ENCODE measurements around the gene HIBADH. TPM values are rescaled to one million over a fixed set of nuclear protein-coding genes. Genes with fewer than 3 reads are reported as not detected.

Gene HIBADH
- total and polyA plus RNA-seq, 2 donors (not counting 3 experiments of a cell fraction or from before 2014, with no cell fraction given) = 22.6 to 30.5 TPM

GRCh38 chr7:27484451-27484850, 178.2 kb downstream of the HIBADH start:
- Histone ChIP-seq H3K36me3 (ENCODE audit: control insufficient read depth in 2 of 2, extremely low read depth in 1 of 2, insufficient read depth in 2 of 2, low read length in 2 of 2) (no peaks in the 10 kb centered on the region), H4K20me1 (replicated peaks; ENCODE audit: control insufficient read depth, extremely low read depth, insufficient read depth, low read length) (no peaks in the 10 kb centered on the region), H3K79me2 (ENCODE audit: control insufficient read depth, insufficient read depth, low read length) (no peaks in the 10 kb centered on the region), H3K4me3 (replicated peaks in 1 of 3; ENCODE audit: insufficient read depth in 1 of 3, low read depth in 1 of 3, low read length in 3 of 3) (no peak overlapping the region), H3K4me1 (ENCODE audit: control insufficient read depth, extremely low read depth, insufficient read depth, low read length) (no peaks in the 10 kb centered on the region), H2AFZ (ENCODE audit: low read depth, low read length) (no peak overlapping the region), H3K9ac (replicated peaks; ENCODE audit: extremely low read depth, insufficient read depth, low read length) (no peak overlapping the region), H3K27ac (ENCODE audit: insufficient read depth, low read depth, low read length) (no peak overlapping the region), H3K9me3 (replicated peaks; ENCODE audit: control insufficient read depth, insufficient read depth, low read length) (no peaks in the 10 kb centered on the region), H3K27me3 (ENCODE audit: control insufficient read depth in 2 of 2, insufficient read depth in 2 of 2, low read length in 2 of 2) (no peaks in the 10 kb centered on the region), H3K9me1 (replicated peaks; ENCODE audit: control insufficient read depth, extremely low read depth, insufficient read depth, low read length) (no peaks in the 10 kb centered on the region), H3K4me2 (ENCODE audit: insufficient read depth, low read length) (no peak overlapping the region)
- no peak for FAIRE-seq
- dilution Hi-C loops (cut with MboI; ENCODE audit: extremely low pct_ligation_motif_present, low sequenced_read_pairs) (no loop called here), intact Hi-C loops (cut with micrococcal nuclease) (no loop called here)
- ChIA-PET CTCF (interaction anchor here (1.2 kb wide), 1 partner anchor 12 kb away, joined by 3 read pairs; no protein-coding TSS in a partner anchor), POLR2A (no interaction called here)
- TF ChIP-seq GATA2 (IDR thresholded peaks at IDR 0.05; ENCODE audit: insufficient read depth, insufficient read length, low read depth, low read length) = no peak
- no peak for TF ChIP-seq MAX (IDR thresholded peaks at IDR 0.05; ENCODE audit: insufficient read depth, insufficient read length)
- no peak for TF ChIP-seq CTCF (IDR thresholded peaks at IDR 0.05; ENCODE audit: extremely low read depth in 1 of 2, insufficient read depth in 1 of 2, low read depth in 1 of 2, low read length in 2 of 2)
- TF ChIP-seq JUN (IDR thresholded peaks at IDR 0.05; ENCODE audit: borderline replicate concordance, insufficient read depth, insufficient read length, low read depth) = no peak
- TF ChIP-seq POLR2AphosphoS5 (IDR thresholded peaks at IDR 0.05; ENCODE audit: insufficient read depth, low read depth, low read length) = no peak
- no peak for TF ChIP-seq EZH2 (IDR thresholded peaks at IDR 0.05; ENCODE audit: borderline replicate concordance, low read depth, low read length, severe bottlenecking)
- TF ChIP-seq MYC (IDR thresholded peaks at IDR 0.05; ENCODE audit: low read depth, low read length) = no peak
- no peak for TF ChIP-seq POLR2A (IDR thresholded peaks at IDR 0.05; ENCODE audit: low read depth, low read length)
- no peak for TF ChIP-seq FOS (IDR thresholded peaks at IDR 0.05; ENCODE audit: borderline replicate concordance, insufficient read depth, low read length)
- no peak for DNase-seq (ENCODE audit: low read depth, low spot score)
- no TSS peak for BruUV-seq (replicated peaks)

Data from endothelial cell of umbilical vein (primary cell).